ENCODE measurements around the gene ANKRD52. TPM values are rescaled to one million over a fixed set of nuclear protein-coding genes. Genes with fewer than 3 reads are reported as not detected.

ANKRD52 gene
- total and polyA plus RNA-seq, 10 of the 15 experiments (the other 5 are each of a cell fraction or from before 2014, with no cell fraction given) = 0.90 to 55.3 (median 16.1) TPM

DNA sequence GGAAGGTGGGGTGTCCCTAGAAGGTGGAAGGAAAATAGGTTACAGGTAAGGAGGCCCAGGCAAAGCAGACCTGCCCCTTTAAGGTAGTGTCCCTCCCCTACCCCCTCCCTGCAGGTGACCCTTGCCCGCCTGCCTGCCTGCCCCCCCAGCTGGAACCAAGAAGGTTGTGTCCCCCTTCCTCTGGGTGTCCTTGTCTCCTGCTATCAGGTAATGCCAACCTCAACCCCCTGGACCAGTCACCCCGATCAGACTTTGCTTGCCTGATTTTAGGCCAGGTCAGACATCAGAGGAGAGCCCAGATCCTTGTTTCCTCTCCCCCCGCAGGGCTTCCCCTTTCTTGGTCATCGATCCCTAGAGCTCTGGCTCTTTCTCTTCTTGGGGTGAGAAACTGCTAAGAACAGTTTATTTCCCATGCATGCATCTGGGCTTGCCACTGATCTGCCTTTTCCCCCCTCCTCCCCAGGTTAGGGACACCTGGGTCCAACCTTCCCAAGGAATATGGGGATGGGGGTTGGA is 28.2 kb downstream of the ANKRD52 start, which contains the start of gene SLC39A5:
Gene SLC39A5, plus strand, starts transcription at position 136 of the 516 bp plus-strand sequence. CDS start 1,224 bp downstream, outside the sequence.
- no peaks in the 10 kb centered on the region for H3K4me1 ChIP-seq (ENCODE audit: control insufficient read depth, insufficient read depth, low read length)
- TF ChIP-seq YBX1 (IDR thresholded peaks at IDR 0.05) (no peak), DPF2 (IDR thresholded peaks at IDR 0.05) (no peak), ZBTB4 (CRISPR knock-in tag; IDR thresholded peaks at IDR 0.05) (no peak), MLLT1 (IDR thresholded peaks at IDR 0.05) (peak; percentile 69; the same call in 1 of the 2 replicates), JUNB (IDR thresholded peaks at IDR 0.05) (no peak), HCFC1 (IDR thresholded peaks at IDR 0.05; ENCODE audit: low read length) (no peak), IRF3 (IDR thresholded peaks at IDR 0.05) (no peak), SPI1 (IDR thresholded peaks at IDR 0.05; ENCODE audit: borderline replicate concordance, insufficient read depth, low read depth, low read length) (peak; percentile 19; the same call in 1 of the 2 replicates), TCF3 (IDR thresholded peaks at IDR 0.05; ENCODE audit: borderline replicate concordance, insufficient read depth, low read depth, low read length) (no peak), NFIC (IDR thresholded peaks at IDR 0.05; ENCODE audit: low read depth, low read length) (no peak)
- in situ Hi-C loops (cut with MboI) = no loop called here
- RAD21 ChIA-PET (ENCODE audit: unreplicated experiment) = no interaction called here
- WGBS (ENCODE audit: insufficient coverage, insufficient replicate concordance, low lambda C conversion rate, missing lambda C conversion rate) = 79% methylated on average over 4 of the region's 4 CpGs
- no peaks in the 10 kb centered on the region for H3K27me3 ChIP-seq (replicated peaks in 1 of 2; ENCODE audit: control insufficient read depth in 2 of 2, insufficient read depth in 2 of 2, low read length in 1 of 2)
- no peaks in the 10 kb centered on the region for H3K9me3 ChIP-seq (replicated peaks; ENCODE audit: control insufficient read depth, insufficient read depth, low read length)
- no peak for FAIRE-seq
- H4K20me1 ChIP-seq (ENCODE audit: control insufficient read depth, insufficient read depth) = no peaks in the 10 kb centered on the region
- POLR2A ChIA-PET = no interaction called here
- ATAC-seq = no peak
- no peak for DNase-seq (ENCODE audit: low read depth, low spot score)
- H3K9ac ChIP-seq (ENCODE audit: control insufficient read depth, insufficient read depth, low read length) = no peak within 1 kb of the TSS
- H3K27ac ChIP-seq (ENCODE audit: control insufficient read depth, insufficient read depth) = no peak within 1 kb of the TSS
- peaks cover 3% of the 10 kb centered on the region for H3K79me2 ChIP-seq (ENCODE audit: control insufficient read depth, insufficient read depth, low read length)
- H3K36me3 ChIP-seq (ENCODE audit: control insufficient read depth in 2 of 2, insufficient read depth in 2 of 2, low read length in 1 of 2) = peaks cover 0 to 2% of the 10 kb centered on the region in 2 experiments; a peak in 1 of 4 replicates
- BruUV-seq (replicated peaks) = no TSS peak
- CTCF ChIA-PET = interaction anchor here (0.6 kb wide), 1 partner anchor 234 kb away, joined by 3 read pairs; no protein-coding TSS in a partner anchor
- no peak within 1 kb of the TSS for H3K4me2 ChIP-seq (ENCODE audit: control insufficient read depth, insufficient read depth)
- intact Hi-C loops (cut with micrococcal nuclease; ENCODE audit: unreplicated experiment) = no loop called here
- H3K4me3 ChIP-seq = no peak within 1 kb of the TSS
- no peak within 1 kb of the TSS for H2AFZ ChIP-seq (ENCODE audit: control insufficient read depth, low read depth, low read length)
- SMC1A ChIA-PET (ENCODE audit: uncharacterized antibody, unreplicated experiment) = no interaction called here

Measured in GM12878 (cell line).